Measurements from ENCODE around the gene ZSCAN12. TPM values are rescaled to one million over a fixed set of nuclear protein-coding genes. Genes with fewer than 3 reads are reported as not detected.

Gene ZSCAN12
- total and polyA plus RNA-seq, 2 donors (not counting 1 experiment from before 2014, with no cell fraction given): 4.7 to 9.6 TPM

DNA sequence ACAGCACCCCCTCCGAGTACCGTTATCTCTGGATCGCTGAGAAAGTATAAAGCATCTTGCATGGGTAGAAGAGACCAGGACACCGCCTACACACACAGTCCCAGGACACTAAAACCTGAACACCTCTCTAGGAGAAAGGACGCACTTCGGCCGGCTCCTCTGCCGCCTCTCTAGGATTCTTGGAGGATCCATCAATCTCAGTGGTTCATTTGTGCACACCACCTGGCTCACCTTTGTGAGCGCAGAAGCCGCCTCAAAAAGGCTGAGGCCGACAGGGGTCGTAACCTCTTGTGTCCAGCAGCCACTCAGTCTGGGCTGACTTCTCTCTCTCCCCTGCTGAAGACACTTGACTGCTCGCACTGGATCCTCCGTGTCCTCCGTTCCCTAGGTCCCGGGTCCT lies 30.2 kb upstream of the ZSCAN12 start:
- Histone ChIP-seq H3K4me2 (ENCODE audit: extremely low read depth, insufficient read depth, low read length) (no peak overlapping the region), H4K20me1 (ENCODE audit: control insufficient read depth, extremely low read depth, insufficient read depth, low read length) (no peaks in the 10 kb centered on the region), H3K36me3 (ENCODE audit: control insufficient read depth, insufficient read depth, low read length) (peaks cover 3% of the 10 kb centered on the region), H2AFZ (ENCODE audit: low read length) (no peak overlapping the region), H3K27ac (ENCODE audit: insufficient read depth, low read length) (no peak overlapping the region), H3K4me3 (replicated peaks in 1 of 4; ENCODE audit: control extremely low read depth in 1 of 4, insufficient read depth in 1 of 4, low read depth in 3 of 4, low read length in 4 of 4) (no peak overlapping the region), H3K9ac (ENCODE audit: insufficient read depth, low read length) (no peak overlapping the region), H3K9me3 (ENCODE audit: control insufficient read depth, insufficient read depth, low read depth, low read length) (no peaks in the 10 kb centered on the region), H3K79me2 (ENCODE audit: control insufficient read depth, insufficient read depth, low read length) (no peaks in the 10 kb centered on the region), H3K27me3 (ENCODE audit: control insufficient read depth, insufficient read depth, low read length) (no peaks in the 10 kb centered on the region), H3K4me1 (ENCODE audit: control insufficient read depth, extremely low read depth, insufficient read depth, low read length) (no peaks in the 10 kb centered on the region)
- DNase-seq (ENCODE audit: low read depth in 2 of 2): no peak
- TF ChIP-seq, protein P1, sequence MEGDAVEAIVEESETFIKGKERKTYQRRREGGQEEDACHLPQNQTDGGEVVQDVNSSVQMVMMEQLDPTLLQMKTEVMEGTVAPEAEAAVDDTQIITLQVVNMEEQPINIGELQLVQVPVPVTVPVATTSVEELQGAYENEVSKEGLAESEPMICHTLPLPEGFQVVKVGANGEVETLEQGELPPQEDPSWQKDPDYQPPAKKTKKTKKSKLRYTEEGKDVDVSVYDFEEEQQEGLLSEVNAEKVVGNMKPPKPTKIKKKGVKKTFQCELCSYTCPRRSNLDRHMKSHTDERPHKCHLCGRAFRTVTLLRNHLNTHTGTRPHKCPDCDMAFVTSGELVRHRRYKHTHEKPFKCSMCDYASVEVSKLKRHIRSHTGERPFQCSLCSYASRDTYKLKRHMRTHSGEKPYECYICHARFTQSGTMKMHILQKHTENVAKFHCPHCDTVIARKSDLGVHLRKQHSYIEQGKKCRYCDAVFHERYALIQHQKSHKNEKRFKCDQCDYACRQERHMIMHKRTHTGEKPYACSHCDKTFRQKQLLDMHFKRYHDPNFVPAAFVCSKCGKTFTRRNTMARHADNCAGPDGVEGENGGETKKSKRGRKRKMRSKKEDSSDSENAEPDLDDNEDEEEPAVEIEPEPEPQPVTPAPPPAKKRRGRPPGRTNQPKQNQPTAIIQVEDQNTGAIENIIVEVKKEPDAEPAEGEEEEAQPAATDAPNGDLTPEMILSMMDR (conservative IDR thresholded peaks at IDR 0.05 in 1 of 2, IDR thresholded peaks at IDR 0.05 in 1 of 2; ENCODE audit: low read depth in 1 of 2, low read length in 2 of 2): no peak
- no peak for TF ChIP-seq EZH2 (IDR thresholded peaks at IDR 0.05; ENCODE audit: low read length, missing control alignments)

DNA sequence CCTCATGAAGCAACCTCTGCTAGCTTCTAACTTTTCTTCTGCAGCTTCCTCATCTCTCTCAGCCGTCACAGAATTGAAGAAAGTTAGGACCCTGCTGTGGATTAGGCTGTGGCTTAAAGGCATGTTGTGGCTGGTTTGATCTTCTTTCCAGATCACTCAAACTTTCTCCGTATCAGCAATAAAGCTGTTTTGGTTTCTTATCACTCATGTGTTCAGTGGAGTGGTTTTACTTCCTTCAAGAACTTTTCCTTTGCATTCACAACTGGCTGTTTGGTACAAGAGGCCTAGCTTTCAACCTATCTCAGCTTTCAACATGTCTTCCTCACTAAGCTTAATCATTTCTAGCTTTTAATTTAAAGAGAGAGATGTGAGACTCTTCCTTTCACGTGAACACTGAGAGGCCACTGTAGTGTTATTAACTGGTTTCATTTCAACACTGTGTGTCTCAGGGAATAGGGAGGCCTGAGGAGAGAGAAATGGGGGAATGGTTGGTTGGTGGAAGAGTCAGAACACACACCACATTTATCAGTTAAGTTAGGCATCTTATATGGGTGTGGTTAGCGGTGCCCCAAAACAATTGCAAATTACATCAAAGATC lies 26.5 kb upstream of the ZSCAN12 start:
- Histone ChIP-seq H3K4me1 (ENCODE audit: control insufficient read depth, extremely low read depth, insufficient read depth, low read length) (no peaks in the 10 kb centered on the region), H2AFZ (ENCODE audit: low read length) (no peak overlapping the region), H3K9me3 (ENCODE audit: control insufficient read depth, insufficient read depth, low read depth, low read length) (no peaks in the 10 kb centered on the region), H3K27ac (ENCODE audit: insufficient read depth, low read length) (no peak overlapping the region), H4K20me1 (ENCODE audit: control insufficient read depth, extremely low read depth, insufficient read depth, low read length) (no peaks in the 10 kb centered on the region), H3K4me2 (ENCODE audit: extremely low read depth, insufficient read depth, low read length) (no peak overlapping the region), H3K9ac (ENCODE audit: insufficient read depth, low read length) (no peak overlapping the region), H3K36me3 (ENCODE audit: control insufficient read depth, insufficient read depth, low read length) (no peaks in the 10 kb centered on the region), H3K79me2 (ENCODE audit: control insufficient read depth, insufficient read depth, low read length) (no peaks in the 10 kb centered on the region), H3K4me3 (replicated peaks in 1 of 4; ENCODE audit: control extremely low read depth in 1 of 4, insufficient read depth in 1 of 4, low read depth in 3 of 4, low read length in 4 of 4) (no peak overlapping the region), H3K27me3 (ENCODE audit: control insufficient read depth, insufficient read depth, low read length) (no peaks in the 10 kb centered on the region)
- DNase-seq (ENCODE audit: low read depth in 2 of 2): no peak
- TF ChIP-seq, protein P1 (conservative IDR thresholded peaks at IDR 0.05 in 1 of 2, IDR thresholded peaks at IDR 0.05 in 1 of 2; ENCODE audit: low read depth in 1 of 2, low read length in 2 of 2): no peak
- no peak for TF ChIP-seq EZH2 (IDR thresholded peaks at IDR 0.05; ENCODE audit: low read length, missing control alignments)

DNA sequence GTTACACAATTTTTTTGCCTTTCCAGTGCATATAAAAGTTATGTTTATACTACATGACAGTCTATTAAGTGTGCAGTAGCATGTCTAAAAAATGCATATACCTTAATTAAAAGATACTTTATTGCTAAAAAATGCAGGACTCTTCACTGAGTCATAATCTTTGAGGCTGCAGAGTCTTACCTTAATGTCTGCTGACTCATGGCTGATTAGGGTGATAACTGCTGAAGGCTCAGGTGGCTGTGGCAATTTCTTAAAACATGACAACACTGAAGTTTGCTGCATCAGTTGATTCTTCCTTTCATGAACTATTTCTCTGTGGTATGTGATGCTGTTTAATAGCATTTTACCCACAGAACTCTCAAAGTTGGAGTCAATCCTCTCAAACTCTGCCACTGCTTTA lies 24.6 kb upstream of the ZSCAN12 start:
- Histone ChIP-seq H3K4me2 (ENCODE audit: extremely low read depth, insufficient read depth, low read length) (no peak overlapping the region), H3K36me3 (ENCODE audit: control insufficient read depth, insufficient read depth, low read length) (no peaks in the 10 kb centered on the region), H3K27ac (ENCODE audit: insufficient read depth, low read length) (no peak overlapping the region), H3K9me3 (ENCODE audit: control insufficient read depth, insufficient read depth, low read depth, low read length) (no peaks in the 10 kb centered on the region), H2AFZ (ENCODE audit: low read length) (no peak overlapping the region), H3K9ac (ENCODE audit: insufficient read depth, low read length) (no peak overlapping the region), H3K27me3 (ENCODE audit: control insufficient read depth, insufficient read depth, low read length) (no peaks in the 10 kb centered on the region), H4K20me1 (ENCODE audit: control insufficient read depth, extremely low read depth, insufficient read depth, low read length) (no peaks in the 10 kb centered on the region), H3K4me3 (replicated peaks in 1 of 4; ENCODE audit: control extremely low read depth in 1 of 4, insufficient read depth in 1 of 4, low read depth in 3 of 4, low read length in 4 of 4) (no peak overlapping the region), H3K4me1 (ENCODE audit: control insufficient read depth, extremely low read depth, insufficient read depth, low read length) (no peaks in the 10 kb centered on the region), H3K79me2 (ENCODE audit: control insufficient read depth, insufficient read depth, low read length) (no peaks in the 10 kb centered on the region)
- no peak for DNase-seq (ENCODE audit: low read depth in 2 of 2)
- no peak for TF ChIP-seq EZH2 (IDR thresholded peaks at IDR 0.05; ENCODE audit: low read length, missing control alignments)
- TF ChIP-seq, protein P1 (conservative IDR thresholded peaks at IDR 0.05 in 1 of 2, IDR thresholded peaks at IDR 0.05 in 1 of 2; ENCODE audit: low read depth in 1 of 2, low read length in 2 of 2): no peak
